22Rv1 (cell line): ENCODE data around the gene SYN1.

Experiments used
- H3K27ac ChIP-seq: fragments of 450-650 bp; 2 replicates; pipeline ENCODE4 v1.5.1; 2017
- ZFX ChIP-seq: fragments of 450-650 bp; IDR thresholded peaks from 2 replicates; pipeline ENCODE4 v1.6.1; 2017; ENCODE audit warnings: antibody characterized with exemption, borderline replicate concordance
- TF ChIP-seq, protein P1 (sequence below): fragments of 450-650 bp; IDR thresholded peaks from 2 replicates; pipeline ENCODE4 v1.5.1; 2017; ENCODE audit warnings: mild to moderate bottlenecking

The SYN1 gene

DNA sequence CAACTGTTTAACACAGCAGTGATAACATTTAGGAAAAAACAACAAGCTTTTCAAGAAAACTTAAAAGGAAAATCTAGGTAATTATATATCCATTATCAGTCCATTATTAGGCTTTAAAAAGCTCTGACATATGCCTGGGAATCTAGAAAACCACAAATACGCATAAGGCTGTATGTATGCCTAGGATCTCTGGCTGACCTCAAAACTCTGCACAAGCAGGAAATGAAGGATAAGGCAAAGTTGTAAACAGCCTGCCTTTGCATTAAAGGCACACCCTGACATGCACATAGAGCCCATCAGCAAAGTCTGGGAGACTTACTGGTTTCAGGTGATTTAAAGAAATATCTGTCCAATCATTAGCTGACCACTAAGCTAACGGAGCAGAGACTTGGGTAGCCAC is 23.4 kb downstream of the SYN1 start:
- TF ChIP-seq, protein P1, sequence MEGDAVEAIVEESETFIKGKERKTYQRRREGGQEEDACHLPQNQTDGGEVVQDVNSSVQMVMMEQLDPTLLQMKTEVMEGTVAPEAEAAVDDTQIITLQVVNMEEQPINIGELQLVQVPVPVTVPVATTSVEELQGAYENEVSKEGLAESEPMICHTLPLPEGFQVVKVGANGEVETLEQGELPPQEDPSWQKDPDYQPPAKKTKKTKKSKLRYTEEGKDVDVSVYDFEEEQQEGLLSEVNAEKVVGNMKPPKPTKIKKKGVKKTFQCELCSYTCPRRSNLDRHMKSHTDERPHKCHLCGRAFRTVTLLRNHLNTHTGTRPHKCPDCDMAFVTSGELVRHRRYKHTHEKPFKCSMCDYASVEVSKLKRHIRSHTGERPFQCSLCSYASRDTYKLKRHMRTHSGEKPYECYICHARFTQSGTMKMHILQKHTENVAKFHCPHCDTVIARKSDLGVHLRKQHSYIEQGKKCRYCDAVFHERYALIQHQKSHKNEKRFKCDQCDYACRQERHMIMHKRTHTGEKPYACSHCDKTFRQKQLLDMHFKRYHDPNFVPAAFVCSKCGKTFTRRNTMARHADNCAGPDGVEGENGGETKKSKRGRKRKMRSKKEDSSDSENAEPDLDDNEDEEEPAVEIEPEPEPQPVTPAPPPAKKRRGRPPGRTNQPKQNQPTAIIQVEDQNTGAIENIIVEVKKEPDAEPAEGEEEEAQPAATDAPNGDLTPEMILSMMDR = no peak
- TF ChIP-seq ZFX = no peak
- no peak overlapping the region for H3K27ac ChIP-seq

DNA sequence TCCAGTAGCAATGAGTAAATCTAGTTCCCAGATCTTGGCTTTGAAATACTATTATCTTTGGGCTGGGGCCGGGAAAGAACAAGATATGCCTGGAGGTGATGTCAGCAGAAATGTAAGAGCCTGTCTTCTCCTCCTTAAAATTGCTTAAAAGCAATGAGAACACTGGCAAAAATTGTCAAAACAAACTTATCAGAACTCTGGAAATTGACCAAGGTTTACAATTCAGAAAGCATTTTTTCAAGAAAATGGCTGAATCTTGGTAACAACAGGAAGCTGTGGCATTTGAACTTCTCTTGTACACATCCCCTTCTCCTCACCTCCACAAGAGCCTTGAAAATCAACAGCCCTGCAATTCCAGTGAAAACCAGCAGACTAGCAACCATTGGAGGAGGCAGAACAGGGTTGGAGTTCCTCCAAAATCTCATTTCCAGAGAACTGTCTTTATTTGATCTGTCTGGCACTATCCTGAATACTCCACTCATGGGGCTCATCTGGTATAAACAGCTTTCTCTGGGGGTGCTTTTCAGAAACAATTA is 23.9 kb downstream of the SYN1 start:
- TF ChIP-seq ZFX = no peak
- TF ChIP-seq, protein P1 = no peak
- no peak overlapping the region for H3K27ac ChIP-seq

DNA sequence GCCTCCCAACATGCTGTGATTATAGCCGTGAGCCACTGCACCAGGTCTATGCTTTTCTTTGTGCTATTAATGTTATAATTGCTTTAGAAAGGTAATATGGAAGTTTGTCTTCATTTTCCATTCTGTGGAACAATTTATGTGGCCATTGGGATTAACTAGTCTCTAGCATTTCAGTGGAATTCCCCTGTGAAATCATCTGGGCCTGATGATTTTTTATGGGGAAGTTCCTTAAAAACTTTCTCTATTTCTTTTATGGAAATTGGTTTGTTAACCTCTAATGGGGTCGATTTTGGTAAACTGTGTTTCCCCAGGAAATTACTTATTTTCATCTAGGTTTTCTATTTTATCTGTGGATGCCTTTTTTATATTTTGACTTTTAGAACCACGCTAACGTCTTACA is 26.1 kb downstream of the SYN1 start:
- H3K27ac ChIP-seq = no peak overlapping the region
- TF ChIP-seq ZFX = no peak
- TF ChIP-seq, protein P1 = no peak

DNA sequence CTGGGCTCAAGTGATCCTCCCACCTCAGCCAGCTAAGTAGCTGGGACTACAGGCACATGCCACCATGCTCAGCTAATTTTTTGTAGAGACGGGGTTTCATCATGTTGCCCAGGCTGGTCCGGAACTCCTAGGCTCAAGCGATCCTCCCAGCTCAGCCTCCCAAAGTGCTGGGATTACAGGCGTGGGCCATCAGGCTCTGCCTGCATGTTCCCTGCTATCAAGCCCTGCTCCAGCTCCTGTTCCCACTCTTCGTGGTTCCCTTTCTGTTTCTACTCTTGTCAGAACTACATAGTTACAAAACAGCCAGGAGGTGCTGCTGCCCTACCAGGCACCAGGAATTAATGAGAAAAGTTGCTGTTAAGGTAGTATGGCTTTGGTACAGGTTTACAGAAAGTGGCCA is 28.7 kb downstream of the SYN1 start:
- H3K27ac ChIP-seq = no peak overlapping the region
- TF ChIP-seq, protein P1 = no peak
- no peak for TF ChIP-seq ZFX

DNA sequence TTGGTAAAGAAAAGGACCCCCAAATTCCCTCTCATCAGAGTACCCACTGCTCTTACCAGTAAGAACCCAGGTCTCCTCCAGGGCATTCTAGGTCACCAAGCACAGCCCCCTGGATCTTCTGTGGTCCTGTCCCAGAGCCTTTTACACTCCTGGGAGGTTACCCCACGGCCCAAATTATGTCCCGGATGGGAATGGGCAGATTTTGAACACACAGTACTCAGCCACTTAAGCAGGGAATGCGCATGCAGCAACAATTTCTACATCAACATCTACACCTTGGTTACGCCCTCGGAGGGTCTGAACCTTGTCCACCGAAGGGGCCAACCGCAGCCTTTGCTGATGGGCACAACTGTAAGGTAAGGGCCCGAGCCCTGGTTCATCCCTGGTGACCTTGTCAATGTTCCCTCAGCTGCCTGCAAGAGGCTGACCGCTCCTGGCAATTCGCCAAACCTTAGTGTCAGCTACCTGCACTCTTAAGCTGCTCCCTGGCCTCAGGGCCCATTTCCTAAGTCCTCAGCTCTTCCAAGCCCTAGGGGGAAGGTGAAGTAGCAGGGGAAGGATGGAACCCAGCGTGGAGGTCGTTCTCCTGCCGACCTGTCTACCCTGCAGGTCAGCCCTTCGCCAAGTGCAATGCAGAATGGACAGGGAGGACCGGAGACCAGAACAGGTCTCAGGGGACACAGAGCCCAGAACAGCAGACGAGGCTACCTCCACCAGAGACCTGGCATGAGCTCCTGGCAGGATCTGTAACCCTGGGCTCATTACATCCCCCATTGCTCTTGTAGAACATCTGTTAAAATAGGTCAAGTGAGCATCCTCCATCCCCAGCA is 31.5 kb downstream of the SYN1 start:
- TF ChIP-seq ZFX = no peak
- TF ChIP-seq, protein P1 = no peak
- H3K27ac ChIP-seq = no peak overlapping the region

DNA sequence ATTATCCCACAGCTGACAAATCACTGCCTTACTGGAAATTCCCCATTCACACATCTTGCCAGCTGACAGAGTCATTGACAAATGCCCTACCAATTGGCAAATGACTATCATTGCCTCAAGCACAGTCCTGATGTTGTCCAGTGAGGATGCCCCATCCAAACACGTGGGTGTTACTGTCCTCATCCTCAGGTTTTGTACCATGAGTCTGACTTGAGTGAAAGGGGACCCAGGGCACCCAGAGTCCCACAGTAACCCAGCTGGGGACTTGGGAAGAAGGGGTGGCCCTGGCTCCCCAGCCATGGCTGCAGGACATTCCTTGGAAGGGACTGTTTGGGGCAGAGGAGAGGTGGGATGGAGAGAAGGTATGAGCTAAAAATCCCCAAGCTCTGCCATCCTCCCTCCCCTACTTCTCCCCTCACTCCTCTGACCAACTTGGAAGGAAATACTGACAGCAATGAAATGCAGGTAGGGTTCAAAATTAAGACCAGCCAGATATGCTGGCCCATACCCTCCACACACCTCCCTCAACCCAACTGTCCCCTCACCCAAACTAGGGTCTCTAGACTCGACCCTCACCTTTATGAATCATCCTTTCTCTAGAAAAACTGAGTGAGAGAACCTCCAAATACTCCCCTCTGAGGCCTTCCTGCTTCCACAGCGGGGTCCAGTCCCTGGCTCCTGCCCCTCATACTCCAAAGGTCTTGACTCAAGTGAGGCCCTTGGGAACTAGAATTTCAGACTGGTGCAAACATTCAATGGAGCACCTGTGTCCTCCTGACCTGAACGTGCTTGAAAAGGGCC is 32.4 kb downstream of the SYN1 start:
- H3K27ac ChIP-seq = no peak overlapping the region
- no peak for TF ChIP-seq ZFX
- TF ChIP-seq, protein P1 = no peak
